GM19452 (cell line): ENCODE data around the gene LRRC57.

Experiments
- ATAC-seq: cut with Tn5 transposase; IDR thresholded peaks from one replicate; pipeline ENCODE4 v1.9.1; 2021; ENCODE audit not compliant: unreplicated experiment

LRRC57 gene

GRCh38 chr15:42553554-42553953 is 5.0 kb upstream of the LRRC57 start:
- no peak for ATAC-seq

DNA sequence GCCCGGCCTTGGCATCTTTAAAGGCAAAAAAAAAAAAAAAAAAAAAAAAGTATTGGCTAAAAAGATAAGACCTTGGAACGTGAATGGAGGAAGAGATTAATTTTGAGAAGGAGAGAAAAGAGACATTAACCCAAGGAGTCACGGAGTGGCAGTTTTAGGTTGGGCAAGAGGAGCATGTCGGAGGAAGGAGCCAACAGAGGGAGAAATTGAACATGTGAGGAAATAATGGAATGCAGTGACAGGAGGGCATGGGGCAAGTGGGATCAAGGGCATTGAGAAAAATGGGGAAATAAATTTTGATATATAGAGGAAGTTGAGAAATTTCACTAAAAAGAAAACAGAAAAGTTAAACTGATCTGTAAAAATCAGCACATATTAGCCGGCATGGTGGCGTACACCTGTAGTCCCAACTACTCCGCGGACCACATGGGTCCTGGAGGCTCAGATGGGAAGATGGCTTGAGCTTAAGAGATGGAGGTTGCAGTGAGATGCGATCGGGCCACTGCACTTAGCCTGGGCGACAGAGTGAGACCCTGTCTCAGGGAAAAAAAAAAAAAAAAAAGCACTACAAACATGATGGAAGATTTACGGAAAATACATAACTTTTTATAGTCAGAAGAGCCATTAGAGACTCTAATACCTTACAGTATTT is 1.3 kb upstream of the LRRC57 start:
- no peak for ATAC-seq

DNA sequence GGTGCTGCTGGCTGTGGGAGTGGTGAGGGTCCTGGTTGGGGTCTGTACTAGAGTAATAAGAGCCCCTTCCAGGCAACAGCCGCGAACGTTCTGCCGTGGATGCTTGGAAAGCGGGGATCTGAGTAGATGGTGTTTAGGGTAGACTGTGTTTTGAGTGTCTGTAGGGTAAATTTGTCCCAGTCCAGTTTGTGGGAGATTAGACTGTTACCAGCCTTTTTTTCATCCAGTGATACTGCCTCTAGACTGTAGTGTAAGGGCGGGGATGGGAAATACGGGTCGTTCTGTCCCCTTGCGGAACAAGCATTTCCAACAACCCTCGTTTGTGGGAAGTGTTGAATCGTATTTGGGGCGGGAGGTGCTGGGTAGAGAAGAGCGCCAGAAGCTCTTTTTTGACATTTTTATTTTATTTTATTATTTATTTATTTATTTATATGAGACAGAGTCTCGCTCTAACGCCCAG is 469 bp upstream of the LRRC57 start:
- ATAC-seq, result peak; percentile 5

DNA sequence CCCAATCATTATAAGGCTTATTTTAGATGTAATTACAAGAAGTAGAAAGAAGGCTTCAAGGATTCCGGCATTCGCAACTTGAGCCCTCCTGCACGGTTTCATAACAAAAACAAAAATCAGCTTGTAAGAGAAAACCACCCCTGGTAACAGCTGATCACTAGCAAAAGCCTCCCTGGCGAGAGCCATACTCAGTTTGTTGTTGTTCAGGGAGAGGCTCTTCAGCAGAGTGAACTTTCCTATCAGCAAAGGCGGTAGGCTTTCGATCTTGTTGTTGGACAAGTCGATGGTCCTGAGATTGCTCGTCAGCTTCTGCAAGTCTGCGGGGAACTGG is 710 bp downstream of the LRRC57 start:
- ATAC-seq, result no peak

DNA sequence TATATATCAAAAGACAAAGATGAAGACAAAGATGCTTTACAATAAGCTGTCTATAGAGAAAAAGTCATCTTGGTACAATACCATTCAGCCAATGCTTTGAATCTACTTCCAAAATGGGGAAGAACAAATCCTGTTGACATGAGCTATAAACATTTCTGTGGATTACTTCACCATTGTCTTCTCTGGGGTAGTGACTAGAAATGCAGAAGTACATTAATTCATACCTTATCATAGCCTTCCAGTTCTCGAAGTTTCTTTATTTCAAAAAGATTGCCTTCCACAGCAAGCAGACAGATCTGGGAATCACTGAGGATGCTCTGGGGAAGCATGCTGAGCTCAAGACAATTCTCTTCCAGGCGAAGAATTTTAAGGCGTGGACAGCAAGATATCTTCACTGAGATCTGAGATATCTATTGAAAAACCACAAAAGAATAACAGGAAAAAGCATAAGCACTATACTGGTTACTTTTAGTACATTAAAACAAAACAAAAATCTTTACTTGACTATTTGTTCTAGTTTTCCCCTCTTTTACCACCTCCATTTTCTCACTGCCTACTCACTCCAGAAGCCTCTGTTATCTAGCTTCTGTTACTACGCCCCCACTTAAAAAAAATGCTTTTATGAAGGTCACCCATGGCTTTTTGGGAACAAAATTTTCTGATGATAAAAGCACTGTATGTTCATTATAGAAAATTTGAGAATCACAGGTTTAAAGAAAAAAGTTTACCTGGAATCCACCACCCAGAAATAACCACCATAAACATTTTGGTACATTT is 3.6 kb downstream of the LRRC57 start:
- ATAC-seq, result no peak

DNA sequence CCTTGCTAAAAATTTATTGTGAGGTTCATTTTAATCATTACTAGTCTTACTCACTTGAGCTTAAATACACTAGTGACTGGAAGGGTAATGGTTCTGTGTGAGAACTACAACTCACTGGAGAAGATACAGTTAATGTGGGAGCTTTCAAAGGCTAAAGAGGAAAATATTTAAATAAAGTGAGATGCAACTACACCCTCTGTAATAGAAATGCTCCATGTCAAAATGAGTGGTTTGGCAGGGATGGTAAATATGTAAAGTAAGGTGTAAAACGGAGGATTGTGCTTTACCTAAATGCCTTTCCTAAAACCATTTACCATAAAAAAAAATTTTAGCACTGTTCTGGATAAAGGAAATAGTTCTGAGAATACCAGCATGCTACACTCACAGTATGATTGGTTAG is 15.3 kb downstream of the LRRC57 start:
- ATAC-seq, result no peak

DNA sequence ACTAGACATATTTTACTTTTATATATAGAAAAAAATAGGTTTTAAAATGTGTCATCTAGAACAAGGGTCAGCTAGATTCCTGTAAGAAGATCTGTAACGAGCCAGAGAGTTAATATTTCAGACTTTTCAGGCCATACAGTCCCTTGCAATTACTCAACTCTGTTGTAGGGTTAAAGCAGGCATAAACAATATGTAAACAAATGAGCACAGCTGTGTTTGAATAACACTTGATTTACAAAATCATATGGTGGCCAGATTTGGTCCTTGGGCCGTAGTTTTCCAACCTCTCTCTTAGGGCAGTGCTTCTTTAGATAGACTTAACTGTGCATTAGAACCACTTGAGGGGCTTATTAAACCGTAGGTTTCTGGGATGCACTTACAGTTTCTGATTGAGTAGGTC is 19.6 kb downstream of the LRRC57 start:
- no peak for ATAC-seq

- ATAC-seq, result no peak
Measured at GRCh38 chr15:42523331-42523730, 25.3 kb downstream of the LRRC57 start.

GRCh38 chr15:42511007-42511391 is 37.6 kb downstream of the LRRC57 start:
- ATAC-seq, result no peak

DNA sequence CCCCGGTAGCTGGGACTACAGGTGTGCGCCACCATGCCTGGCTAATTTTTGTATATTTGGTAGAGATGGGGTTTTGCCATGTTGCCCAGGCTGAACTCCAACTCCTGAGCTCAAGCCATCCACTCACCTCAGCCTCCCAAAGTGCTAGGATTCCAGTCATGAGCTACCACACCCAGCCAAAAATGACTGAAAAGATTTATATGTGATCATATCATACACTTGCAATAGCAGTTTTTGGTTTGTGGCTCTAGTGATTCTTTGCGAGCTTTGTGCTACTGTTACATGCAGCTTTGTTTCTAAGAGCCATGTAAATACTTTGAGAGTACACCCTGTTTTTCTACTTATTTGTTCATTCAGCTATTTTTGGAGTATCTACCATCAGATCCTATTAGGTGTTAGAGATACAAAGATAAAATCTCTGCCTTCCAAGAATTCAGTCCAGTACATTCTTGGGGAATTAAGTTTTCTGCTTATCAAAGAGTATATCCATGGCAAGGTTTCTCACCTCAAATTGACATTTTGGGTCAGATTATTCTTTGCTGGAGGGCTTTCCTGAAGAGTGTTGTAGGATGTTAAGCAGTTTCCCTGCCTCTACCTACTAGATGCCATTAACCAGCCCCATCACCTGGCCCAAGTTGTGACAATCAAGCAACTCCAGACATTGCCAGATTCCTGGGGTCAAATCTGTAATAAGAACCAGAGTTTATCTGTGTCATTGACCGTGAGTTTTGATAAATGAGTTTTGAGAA is 38.2 kb downstream of the LRRC57 start:
- no peak for ATAC-seq

DNA sequence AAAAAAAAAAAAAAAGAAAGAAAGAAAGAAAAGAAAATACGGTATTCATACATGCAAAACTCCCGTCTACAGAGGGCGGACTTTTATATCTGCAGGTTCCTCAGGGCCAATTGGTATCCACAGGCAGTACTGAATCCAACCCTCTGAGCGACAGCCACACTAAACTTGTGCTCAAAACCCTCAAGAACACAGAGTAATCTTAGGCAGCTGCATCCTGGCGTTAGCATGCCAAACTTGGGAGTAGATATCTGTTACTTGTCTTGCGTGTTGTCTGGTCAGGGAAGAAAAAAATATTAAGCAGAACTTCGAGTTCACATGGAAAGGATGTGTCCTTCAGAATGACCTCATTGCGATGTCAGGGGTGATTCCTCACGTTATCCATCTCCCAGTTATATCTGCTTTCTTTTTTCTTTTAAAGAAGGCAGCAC is 40.3 kb downstream of the LRRC57 start:
- ATAC-seq, result no peak

DNA sequence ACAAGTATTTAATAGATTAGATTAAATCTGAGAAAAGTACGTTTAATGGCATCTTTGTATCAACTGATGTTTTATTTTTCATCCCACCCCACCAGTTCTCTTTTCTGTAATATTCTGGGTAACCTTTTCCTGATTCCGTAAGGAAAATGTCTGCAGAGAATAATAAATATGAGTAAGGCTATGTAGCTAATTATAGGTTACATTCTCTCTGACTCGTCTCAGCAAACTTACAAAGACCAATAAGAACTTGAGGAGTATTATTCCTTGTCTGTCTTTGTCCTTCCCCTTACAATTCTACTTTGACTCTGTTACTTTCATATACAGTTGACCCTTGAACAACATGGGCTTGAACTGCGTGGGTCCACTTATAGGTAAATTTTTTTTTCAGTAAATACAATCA is 41.1 kb downstream of the LRRC57 start:
- ATAC-seq, result no peak

DNA sequence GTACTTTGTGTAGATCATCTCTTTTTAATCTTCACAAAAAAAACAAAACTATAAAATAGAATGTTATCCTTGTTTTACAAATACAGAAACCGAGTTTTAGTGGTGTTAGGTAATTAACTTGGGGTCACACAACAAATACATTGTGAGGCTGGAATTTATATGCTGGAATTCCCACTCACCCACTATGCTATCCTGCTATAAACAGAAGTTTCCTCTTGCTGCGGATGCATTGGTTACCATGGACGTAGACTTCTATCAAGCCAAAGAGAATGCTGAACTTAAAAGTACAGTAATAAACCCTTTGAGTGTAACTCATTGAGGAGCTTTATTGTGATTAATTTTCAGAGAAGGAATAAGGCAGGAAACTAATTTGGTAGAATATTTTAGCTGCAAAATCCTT is 44.0 kb downstream of the LRRC57 start:
- peak; percentile 30 for ATAC-seq

- no peak for ATAC-seq
Measured at GRCh38 chr15:42503825-42504224, 44.8 kb downstream of the LRRC57 start.

DNA sequence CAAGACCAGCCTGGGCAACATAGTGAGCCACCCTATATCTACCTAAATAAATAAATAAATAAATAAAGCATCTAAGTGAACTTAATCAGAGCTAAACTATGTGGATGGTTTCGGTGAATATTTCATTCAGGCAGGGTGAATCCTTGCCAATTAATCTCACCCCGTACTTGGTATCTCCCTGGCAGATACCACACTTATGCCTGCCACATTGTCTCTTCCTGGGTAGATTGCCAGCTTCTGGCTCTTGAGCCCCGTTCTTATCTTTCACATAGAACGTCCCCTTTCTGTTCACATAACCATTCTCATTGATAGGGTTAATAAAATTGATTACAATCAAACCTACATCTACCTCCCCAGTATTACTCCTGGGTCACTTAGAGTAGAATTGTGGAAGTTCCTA is 46.1 kb downstream of the LRRC57 start:
- no peak for ATAC-seq

GRCh38 chr15:42499858-42500609 is 48.6 kb downstream of the LRRC57 start:
- no peak for ATAC-seq

GRCh38 chr15:42498212-42499068 is 50.2 kb downstream of the LRRC57 start:
- no peak for ATAC-seq

GRCh38 chr15:42495361-42496212 is 53.0 kb downstream of the LRRC57 start, which contains the start of gene SNAP23:
Gene SNAP23, plus strand, starts transcription at chr15:42495634. Its CDS starts 16,213 bp downstream, at chr15:42511847.
- peak; percentile 70 for ATAC-seq

- ATAC-seq, result no peak
Measured at GRCh38 chr15:42494998-42495360, 53.6 kb downstream of the LRRC57 start.
